22Rv1 (cell line): ENCODE data around the gene NSMCE1.

ENCODE experiments used
- H3K27ac ChIP-seq: fragments of 450-650 bp; 2 replicates; pipeline ENCODE4 v1.5.1; 2017
- CTCF ChIP-seq: fragments of 450-650 bp; IDR thresholded peaks from 2 replicates; pipeline ENCODE4 v1.5.1; 2017; ENCODE audit warnings: mild to moderate bottlenecking
- ZFX ChIP-seq: fragments of 450-650 bp; IDR thresholded peaks from 2 replicates; pipeline ENCODE4 v1.6.1; 2017; ENCODE audit warnings: antibody characterized with exemption, borderline replicate concordance

Gene NSMCE1

GRCh38 chr16:27314161-27314723, 45.7 kb upstream of the NSMCE1 start:
- no peak overlapping the region for H3K27ac ChIP-seq
- no peak for TF ChIP-seq ZFX
- TF ChIP-seq CTCF = no peak; the same call in 1 of the 2 replicates

- no peak for TF ChIP-seq ZFX
- TF ChIP-seq CTCF = peak; percentile 7; the same call in 1 of the 2 replicates
- H3K27ac ChIP-seq = no peak within 1 kb of the TSS
These were observed 45.0 kb upstream of the NSMCE1 start, which contains the start of gene IL4R for GRCh38 chr16:27313422-27314160. Gene IL4R, plus strand, starts transcription at chr16:27313974. Its CDS starts 26,230 bp downstream, at chr16:27340204.

GRCh38 chr16:27312580-27313421, 44.2 kb upstream of the NSMCE1 start:
- H3K27ac ChIP-seq = no peak overlapping the region

GRCh38 chr16:27311897-27312303, 43.3 kb upstream of the NSMCE1 start:
- no peak overlapping the region for H3K27ac ChIP-seq
- TF ChIP-seq ZFX (no peak), CTCF (no peak)

More at GRCh38 chr16:27312580-27313421, 44.2 kb upstream of the NSMCE1 start:
- TF ChIP-seq ZFX (no peak), CTCF (no peak)

GRCh38 chr16:27311448-27311830, 42.9 kb upstream of the NSMCE1 start:
- TF ChIP-seq CTCF (no peak), ZFX (no peak)
- no peak overlapping the region for H3K27ac ChIP-seq

- H3K27ac ChIP-seq = no peak overlapping the region
- TF ChIP-seq CTCF (no peak), ZFX (no peak)
These were observed 42.2 kb upstream of the NSMCE1 start for GRCh38 chr16:27310576-27311447.
